Stimulated activated CD8-positive, alpha-beta memory T cell treated with anti-CD3 and anti-CD28 coated beads, Interleukin-7, amount 100 ng/mL, for 1 hour (primary cell): ENCODE data around the gene KCNAB2.

Source experiments
- DNase-seq, 2 donors: peaks; one replicate each; pipeline ENCODE4 v3.0.0-alpha.2; 2020; ENCODE audit warnings: low read depth in 2 of 2

KCNAB2 gene

GRCh38 chr1:6030547-6031261 lies 15.0 kb upstream of the KCNAB2 start:
- DNase-seq, result no peak

DNA sequence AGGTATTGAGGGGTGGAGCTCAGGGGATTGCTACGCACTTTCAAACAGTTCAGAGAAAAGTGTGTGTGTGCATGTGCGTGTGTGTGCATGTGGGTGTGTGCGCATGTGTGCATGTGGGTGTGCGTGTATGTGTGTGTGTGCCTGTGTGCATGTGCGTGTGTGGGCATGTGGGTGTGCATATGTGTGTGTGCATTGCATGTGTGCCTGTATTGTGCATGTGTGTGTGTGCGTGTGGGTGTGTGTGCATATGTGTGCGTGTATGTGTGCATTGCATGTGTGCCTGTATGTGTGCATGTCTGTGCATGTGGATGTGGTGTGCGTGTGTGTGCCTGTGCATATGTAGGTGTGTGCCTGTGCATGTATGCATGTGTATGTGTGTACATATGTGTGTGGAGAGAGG lies 12.6 kb upstream of the KCNAB2 start:
- DNase-seq, result no peak

- peak in 1 of 2 donors; percentile 11 for DNase-seq
Observed at GRCh38 chr1:6033986-6034749, 11.5 kb upstream of the KCNAB2 start.

GRCh38 chr1:6034750-6035096 lies 11.0 kb upstream of the KCNAB2 start:
- no peak for DNase-seq

DNA sequence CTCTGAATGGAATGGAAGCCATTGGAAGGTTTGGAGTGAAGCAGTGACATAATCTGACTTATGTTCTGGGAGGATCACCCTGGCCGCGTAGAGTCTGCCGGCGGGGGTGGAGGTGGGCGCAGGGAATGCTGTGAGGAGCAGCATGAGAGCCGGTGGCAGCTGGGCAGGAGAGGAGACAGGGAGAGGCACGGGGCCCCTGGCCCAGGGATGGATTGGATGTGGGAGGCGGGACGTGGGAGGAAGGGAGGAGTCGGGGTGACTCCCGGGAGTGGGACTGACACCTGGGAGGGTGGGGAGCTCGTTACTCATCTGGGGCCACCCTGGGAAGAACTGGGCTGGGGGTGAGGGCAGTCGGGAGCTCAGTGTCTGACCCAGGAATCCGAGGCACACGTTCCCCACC lies 10.4 kb upstream of the KCNAB2 start:
- no peak for DNase-seq

- DNase-seq, result no peak
Observed at GRCh38 chr1:6035719-6036118, 10.0 kb upstream of the KCNAB2 start.

GRCh38 chr1:6037338-6037762 lies 8.3 kb upstream of the KCNAB2 start:
- no peak for DNase-seq

DNA sequence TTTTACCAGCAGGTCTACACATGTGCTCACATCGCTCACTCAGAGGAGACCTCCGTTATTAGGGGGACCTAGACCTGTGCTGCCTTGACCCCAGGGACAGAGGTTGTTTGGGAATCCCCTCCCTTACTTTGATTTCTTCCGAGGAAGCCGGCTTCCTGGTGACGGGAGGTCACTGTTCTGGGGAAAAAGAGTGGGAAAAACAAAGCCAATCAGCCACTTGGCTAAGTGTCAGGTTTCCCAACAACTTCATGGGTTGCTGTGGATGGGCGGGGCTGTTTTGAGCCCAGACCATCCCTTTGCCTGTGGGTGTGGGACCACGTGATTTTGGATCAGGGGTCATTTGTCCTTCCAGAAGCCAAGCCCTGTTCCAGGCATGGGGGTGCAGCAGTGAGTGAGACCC lies 7.1 kb upstream of the KCNAB2 start:
- no peak for DNase-seq

DNA sequence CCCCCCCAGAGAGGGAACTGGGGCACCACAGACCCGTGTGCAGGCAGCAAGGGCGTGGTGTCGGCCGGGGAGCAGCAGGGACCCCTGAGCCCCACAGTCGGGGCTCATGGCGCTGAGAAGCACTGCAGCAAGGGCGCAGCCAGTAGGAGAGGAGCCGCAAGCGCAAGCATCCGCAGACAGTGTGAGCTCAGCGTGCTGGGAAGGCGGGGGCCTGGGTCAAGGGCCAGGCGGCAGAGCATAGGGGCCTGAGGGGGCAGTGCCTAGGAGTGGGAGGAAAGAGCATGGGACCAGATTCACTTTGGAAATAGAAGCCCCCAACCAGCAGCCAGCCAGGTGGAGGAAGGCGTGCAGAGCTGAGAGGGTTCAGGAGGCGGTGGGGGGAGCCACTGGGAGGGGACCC lies 6.7 kb upstream of the KCNAB2 start:
- no peak for DNase-seq

DNA sequence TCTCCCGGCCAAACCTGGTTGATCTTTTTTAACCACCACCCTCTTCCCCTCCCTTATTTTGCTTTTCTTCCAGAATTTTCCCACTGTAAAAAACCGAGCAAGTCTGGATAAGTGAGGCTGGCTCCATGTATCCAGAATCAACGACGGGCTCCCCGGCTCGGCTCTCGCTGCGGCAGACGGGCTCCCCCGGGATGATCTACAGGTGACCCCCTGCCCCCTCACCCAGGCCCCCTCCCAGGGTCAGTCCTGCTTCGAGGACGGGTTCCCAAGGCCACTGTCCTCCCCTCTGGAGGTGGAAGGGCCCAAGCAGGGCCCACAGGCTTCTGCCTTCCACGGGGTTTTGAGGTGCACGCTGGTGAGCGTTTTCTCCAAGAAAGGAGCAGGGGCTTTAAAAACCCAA lies 5.2 kb upstream of the KCNAB2 start:
- DNase-seq, result no peak

- no peak for DNase-seq
Observed at GRCh38 chr1:6040861-6041415, 4.8 kb upstream of the KCNAB2 start.

GRCh38 chr1:6041432-6042062 lies 4.1 kb upstream of the KCNAB2 start:
- no peak for DNase-seq

DNA sequence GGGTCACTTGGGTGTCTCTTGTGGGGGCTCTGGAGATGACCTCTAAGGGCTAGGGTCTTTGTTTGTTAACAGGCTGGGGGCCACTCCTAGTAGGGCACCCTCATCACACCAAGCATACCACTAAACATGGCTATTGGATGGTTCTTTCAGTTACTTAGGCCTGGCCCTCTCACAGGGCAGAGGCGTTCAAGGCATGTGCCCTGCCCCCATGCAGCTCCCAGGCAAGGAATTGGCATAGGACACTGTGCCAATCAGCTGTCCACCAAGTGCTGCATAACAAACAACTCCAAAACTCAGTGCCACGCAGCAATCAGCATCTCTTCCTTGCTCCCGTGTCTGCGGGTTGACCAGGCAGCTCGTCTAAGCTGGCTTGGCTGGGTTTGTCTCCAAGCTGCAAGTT lies 2.1 kb upstream of the KCNAB2 start:
- DNase-seq, result no peak

DNA sequence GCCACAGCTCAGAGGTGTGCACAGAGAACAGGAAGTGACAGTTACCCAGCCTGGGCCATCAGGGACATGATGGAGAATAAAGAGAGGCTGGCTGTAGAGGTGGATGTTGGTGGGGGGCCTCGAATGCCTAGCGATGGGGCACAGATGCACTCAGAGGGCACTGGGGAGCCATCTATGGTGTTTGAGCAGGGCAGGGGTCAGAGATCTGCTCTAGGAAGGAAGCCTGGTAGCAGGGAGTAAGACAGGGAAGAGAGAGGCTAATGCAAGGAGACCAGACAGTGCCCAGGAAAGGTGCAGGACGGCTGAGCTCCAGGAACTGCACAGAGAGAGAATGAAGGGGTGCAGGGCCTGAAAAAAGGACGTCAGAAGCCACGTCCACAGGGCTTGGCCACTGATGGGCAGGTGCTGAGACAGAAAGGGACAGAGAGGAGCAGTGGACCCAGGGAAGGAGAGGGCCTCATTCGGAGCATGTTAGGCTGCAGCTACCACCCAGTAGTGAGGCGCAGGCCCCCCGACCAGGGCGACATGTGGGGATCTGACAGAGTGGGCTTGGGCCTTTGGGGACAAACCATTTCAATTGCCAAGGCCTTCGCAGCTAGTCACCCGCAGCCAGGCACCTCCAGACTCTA lies 1.1 kb upstream of the KCNAB2 start:
- DNase-seq, result no peak

GRCh38 chr1:6045110-6045502 lies 582 bp upstream of the KCNAB2 start:
- DNase-seq, result no peak

DNA sequence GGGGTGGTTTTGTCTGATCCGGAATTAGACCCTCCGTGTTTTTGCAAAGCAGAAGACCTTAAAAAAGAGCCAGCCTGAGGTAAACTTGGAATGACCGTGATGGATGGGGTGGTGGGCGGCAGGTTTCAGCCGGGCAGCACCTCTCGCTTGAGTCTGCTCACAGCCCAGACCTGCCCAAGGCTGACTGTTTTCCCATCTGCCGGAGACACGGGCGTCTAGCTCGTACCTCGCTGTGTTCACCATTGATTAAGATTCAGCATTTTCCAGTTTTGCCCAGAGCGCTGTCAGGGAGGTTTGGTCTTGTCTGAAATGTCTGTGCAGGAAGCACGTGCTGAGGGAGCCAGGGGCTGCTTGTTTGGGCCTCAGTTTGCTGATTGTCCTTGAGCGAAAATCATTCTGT lies 591 bp downstream of the KCNAB2 start:
- DNase-seq, result no peak

DNA sequence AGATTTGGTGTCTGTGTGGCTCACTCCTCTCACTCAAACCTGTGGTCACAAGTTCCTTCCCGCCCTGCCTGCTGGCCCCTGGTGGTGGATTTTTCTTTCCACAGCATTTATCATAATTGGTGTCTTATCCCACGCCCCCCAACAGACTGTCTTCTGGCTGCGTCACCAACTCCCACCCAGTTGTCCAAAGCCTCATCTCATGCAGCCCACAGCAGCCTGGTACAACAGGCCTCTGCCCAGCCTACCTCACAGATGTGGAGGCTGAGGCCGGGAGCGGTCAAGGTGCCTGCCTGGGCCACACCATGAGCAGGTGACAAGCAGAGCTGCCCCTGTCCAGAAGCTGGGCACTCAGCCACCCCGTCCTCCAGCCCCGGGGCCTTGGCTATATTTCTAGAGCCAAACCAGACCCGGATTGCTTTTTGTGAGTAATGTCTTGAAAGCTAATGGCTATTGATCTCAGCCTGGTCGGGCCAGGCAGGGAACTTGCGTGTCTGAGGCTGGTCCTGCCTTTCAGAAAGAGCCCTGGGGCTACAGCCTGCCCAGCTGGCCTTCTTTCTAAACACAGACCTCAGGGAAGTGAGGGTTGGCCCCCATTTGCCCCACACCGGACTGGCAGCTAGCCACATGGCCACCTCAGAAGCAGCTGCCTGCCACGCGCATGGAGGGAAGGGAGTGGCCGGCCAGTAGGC lies 2.6 kb downstream of the KCNAB2 start:
- no peak for DNase-seq

DNA sequence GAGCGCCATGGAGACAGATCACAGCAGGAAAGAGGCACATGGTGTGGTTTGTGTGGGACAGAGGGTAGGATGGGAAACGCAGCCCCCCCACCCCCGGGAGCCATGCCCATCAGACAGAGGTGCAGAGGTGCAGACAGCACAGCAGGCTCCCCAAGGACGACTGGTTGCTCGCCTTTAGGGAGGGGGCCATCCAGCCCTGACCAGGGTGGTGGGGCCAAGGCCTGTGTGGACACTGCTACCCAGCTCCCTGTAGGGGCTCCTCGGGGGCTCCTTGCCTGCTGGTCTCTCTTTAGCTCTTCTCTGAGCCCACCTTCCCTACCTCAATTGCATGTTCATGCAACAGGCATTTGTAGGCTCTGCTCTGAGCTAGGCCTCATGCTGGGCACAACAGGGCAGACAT lies 3.7 kb downstream of the KCNAB2 start:
- DNase-seq, result no peak

DNA sequence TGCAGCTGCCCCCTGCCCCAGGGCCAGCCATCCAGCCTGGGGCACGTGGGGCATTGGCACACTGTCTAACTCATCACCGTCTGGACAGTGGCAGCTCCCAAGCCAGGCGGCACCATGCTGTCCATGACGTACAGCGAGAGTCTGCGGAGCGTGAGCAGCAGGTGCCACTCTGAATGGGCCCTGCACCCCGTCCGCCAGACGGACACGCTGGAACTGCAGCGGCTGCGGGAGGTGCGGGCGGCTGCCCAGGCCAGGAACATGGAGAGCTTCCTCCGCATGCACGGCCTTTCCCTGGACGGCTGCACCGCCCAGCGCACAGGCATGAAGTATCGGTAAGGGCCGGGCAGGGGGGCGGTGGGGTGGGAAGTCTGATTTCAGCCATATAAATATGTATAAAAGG lies 5.7 kb downstream of the KCNAB2 start:
- DNase-seq, result no peak

DNA sequence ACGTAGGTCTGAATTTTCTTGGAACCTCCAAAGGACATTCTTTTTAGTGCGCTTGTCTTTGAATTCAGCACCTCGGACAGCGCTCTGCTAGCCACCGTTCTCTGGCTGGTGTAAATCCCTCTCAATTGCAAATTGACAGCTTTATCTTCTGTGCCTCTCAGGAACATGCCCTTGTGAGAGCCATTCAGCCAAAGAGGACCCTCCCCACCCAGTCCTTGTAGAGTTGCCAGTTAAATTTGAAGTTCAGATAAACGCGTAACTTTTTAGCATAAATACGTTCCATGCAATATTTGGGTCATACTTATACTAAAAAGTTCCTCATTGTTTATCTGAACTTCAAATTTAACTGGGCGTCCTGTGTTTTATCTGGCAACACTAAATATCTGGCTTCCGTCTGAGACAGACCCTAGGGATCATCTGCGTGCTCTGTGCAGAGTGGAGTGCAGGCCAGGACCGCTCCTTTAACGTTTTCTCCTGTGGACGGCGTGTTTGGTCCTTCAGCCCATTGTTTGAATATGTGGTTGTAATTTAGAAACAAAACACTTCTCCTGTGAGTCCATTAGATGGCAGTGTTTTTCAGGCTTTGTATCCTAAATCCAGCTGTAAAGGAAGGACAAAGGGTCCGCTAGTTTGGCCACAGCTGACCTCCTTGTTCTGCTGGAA lies 7.0 kb downstream of the KCNAB2 start:
- peak in 1 of 2 donors; percentile 23 for DNase-seq

DNA sequence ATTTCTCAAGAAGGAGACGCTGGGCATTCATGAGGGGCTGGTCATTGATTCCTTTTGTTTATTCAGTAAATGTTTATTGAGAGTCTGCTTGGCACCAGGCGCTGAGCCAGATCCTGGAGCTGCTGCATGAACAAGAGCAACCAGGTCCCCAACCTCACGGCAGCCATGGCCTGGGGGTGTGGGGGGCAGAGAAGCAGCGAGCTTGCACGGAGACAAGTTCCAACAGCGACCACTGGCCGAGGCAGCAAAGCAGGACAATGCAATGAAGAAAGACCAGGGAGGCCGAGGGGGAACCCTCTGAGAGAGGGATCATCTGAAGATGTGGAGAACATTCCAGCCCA lies 7.5 kb downstream of the KCNAB2 start:
- no peak for DNase-seq
